Body of pancreas (tissue), 4 donors: ENCODE results near the gene CHST8. TPM values are rescaled to one million over a fixed set of nuclear protein-coding genes. Genes with fewer than 3 reads are reported as not detected.

ENCODE experiments used
- ATAC-seq: fragments of 150-250 bp; one replicate; pipeline ENCODE4 v1.9.1; 2016
- DNase-seq, 4 donors: peaks; one replicate each; pipeline ENCODE4 v3.0.0-alpha.2; 2019
- H3K27ac ChIP-seq, 4 donors: fragments of 200-600 bp; sonication (generic); 1 replicate in 3 of 4; 2 replicates in 1 of 4; pipeline versions ENCODE4 v1.5.1 to v1.6.1; 2016 to 2019; ENCODE audit warnings: mild to moderate bottlenecking in 1 of 4, mixed read lengths in 1 of 4, moderate library complexity in 1 of 4
- H3K27me3 ChIP-seq, 2 donors: fragments of 200-600 bp; sonication (generic); one replicate each; pipeline ENCODE4 v1.6.0; 2016; ENCODE audit warnings: mild to moderate bottlenecking in 1 of 2
- H3K36me3 ChIP-seq, 2 donors: fragments of 200-600 bp; sonication (generic); replicated peaks in 1 of 2; 2 replicates each; pipeline ENCODE4 v1.5.1; 2016; ENCODE audit warnings: low read depth in 2 of 2; ENCODE audit not compliant: insufficient read depth in 1 of 2
- H3K4me1 ChIP-seq: fragments of 200-600 bp; sonication (generic); one replicate; pipeline ENCODE4 v1.6.0; 2016
- H3K4me3 ChIP-seq, 2 donors: fragments of 200-600 bp; sonication (generic); 1 replicate in 1 of 2; 2 replicates in 1 of 2; pipeline ENCODE4 v1.5.1; 2016 to 2019
- H3K9me3 ChIP-seq, 3 donors: fragments of 200-600 bp; sonication (generic); 1 replicate in 2 of 3; 2 replicates in 1 of 3; pipeline ENCODE4 v1.5.1; 2016
- POLR2A ChIP-seq, 3 donors: fragments of 450-650 bp; IDR thresholded peaks; one replicate each; pipeline ENCODE4 v1.6.1; 2016; ENCODE audit warnings: antibody characterized with exemption in 3 of 3, mild to moderate bottlenecking in 2 of 3
- WGBS, 2 donors: methylation state at CpG; one replicate each; pipeline ENCODE4 v1.1.5; 2017; 5-methylcytosine and 5-hydroxymethylcytosine counted together
- intact Hi-C: fragments of 100-400 bp; cut with DNase I; formaldehyde crosslinking; loops from one replicate; pipeline ENCODE4 v1.15.1; 2023
- total RNA-seq, 2 donors: library from RNA; depleted of rRNA; stranded (reverse); fragments of >200 nt; gene quantifications; one replicate each; pipeline ENCODE4 v1.1.0, GENCODE V29; 2016
- TF ChIP-seq, protein P1 (sequence below), 7 experiments: fragments of 450-650 bp in 4 of 7; fragments of 200-600 bp in 3 of 7; sonication (generic) in 3 of 7; IDR thresholded peaks; one replicate each; pipeline ENCODE4 v1.5.1; 2016 to 2019; ENCODE audit warnings: antibody characterized with exemption in 7 of 7

CHST8 gene
- total RNA-seq, 2 donors from 2014 or later = 0.26 TPM; not detected in 1

DNA sequence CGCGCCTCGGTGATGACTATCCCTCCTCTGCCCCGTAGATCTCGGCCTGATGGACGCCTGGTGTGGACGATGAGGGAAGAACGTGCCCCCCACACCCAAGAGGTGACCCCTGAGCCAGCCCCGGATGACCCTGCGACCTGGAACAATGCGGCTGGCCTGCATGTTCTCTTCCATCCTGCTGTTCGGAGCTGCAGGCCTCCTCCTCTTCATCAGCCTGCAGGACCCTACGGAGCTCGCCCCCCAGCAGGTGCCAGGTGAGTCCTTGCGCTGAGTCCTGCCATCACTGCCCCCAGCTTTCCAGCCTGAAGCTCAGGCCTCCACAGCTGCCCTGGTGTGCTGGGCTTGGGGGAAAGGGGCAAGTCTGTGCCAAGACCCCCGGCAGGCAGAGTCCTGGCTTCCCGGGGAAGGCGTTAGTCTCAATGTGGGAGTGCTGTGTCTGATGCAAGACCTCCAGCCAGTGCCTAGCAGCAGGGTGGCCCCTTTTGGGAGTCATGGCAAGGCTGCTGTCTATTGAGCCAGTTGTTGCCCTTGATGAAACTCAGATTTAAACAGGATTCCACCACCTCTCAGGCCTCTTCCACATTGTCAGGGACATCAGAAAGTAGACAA is 67.5 kb downstream of the CHST8 start:
- no peak for DNase-seq
- H3K9me3 ChIP-seq = no peaks in the 10 kb centered on the region
- H3K4me1 ChIP-seq = peaks cover 9% of the 10 kb centered on the region

DNA sequence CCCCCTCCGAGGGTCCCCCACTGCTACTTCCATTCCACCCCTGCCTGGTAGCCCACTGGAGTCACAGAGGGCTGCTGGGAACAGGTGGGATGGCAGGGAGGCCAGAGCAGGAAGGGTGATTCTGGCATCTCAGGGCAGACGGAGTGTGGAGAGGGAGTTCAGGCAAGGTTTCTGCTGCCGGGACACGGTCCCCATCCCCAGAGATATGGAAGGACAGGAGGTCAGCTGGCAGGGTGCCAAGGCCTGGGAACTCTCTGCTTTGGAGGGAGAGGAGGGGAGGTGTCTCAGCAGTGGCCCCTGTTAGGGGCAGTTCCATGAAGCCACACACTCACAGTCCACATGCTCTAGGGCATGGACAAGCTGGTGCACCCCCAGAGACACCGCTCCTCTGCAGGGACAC is 68.1 kb downstream of the CHST8 start:
- Histone ChIP-seq H3K36me3 (no peaks in the 10 kb centered on the region), H3K9me3 (no peaks in the 10 kb centered on the region), H3K4me3 (no peak overlapping the region), H3K27me3 (peaks cover 0 to 1% of the 10 kb centered on the region in 2 donors), H3K27ac (no peak overlapping the region), H3K4me1 (peaks cover 3% of the 10 kb centered on the region)
- TF ChIP-seq, protein P1, sequence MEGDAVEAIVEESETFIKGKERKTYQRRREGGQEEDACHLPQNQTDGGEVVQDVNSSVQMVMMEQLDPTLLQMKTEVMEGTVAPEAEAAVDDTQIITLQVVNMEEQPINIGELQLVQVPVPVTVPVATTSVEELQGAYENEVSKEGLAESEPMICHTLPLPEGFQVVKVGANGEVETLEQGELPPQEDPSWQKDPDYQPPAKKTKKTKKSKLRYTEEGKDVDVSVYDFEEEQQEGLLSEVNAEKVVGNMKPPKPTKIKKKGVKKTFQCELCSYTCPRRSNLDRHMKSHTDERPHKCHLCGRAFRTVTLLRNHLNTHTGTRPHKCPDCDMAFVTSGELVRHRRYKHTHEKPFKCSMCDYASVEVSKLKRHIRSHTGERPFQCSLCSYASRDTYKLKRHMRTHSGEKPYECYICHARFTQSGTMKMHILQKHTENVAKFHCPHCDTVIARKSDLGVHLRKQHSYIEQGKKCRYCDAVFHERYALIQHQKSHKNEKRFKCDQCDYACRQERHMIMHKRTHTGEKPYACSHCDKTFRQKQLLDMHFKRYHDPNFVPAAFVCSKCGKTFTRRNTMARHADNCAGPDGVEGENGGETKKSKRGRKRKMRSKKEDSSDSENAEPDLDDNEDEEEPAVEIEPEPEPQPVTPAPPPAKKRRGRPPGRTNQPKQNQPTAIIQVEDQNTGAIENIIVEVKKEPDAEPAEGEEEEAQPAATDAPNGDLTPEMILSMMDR (IDR thresholded peaks at IDR 0.05) = no peak
- TF ChIP-seq POLR2A (IDR thresholded peaks at IDR 0.05) = no peak
- intact Hi-C loops = no loop called here
- 38 to 43% methylated on average over 4 to 5 of the region's 5 CpGs for WGBS, 2 donors
- DNase-seq (no peak), ATAC-seq (no peak)

More for the DNA sequence above, 67.5 kb downstream of the CHST8 start:
- no peak overlapping the region for H3K27ac ChIP-seq
- no peak for ATAC-seq
- no peak overlapping the region for H3K4me3 ChIP-seq
- H3K36me3 ChIP-seq = no peaks in the 10 kb centered on the region
- intact Hi-C loops = no loop called here
- peaks cover 0 to 8% of the 10 kb centered on the region in 2 donors for H3K27me3 ChIP-seq
- whole genome bisulfite sequencing, 2 donors = 59 to 72% methylated on average over 8 to 18 of the region's 18 CpGs
- TF ChIP-seq POLR2A (IDR thresholded peaks at IDR 0.05) = no peak
- TF ChIP-seq, protein P1 (IDR thresholded peaks at IDR 0.05) = no peak

DNA sequence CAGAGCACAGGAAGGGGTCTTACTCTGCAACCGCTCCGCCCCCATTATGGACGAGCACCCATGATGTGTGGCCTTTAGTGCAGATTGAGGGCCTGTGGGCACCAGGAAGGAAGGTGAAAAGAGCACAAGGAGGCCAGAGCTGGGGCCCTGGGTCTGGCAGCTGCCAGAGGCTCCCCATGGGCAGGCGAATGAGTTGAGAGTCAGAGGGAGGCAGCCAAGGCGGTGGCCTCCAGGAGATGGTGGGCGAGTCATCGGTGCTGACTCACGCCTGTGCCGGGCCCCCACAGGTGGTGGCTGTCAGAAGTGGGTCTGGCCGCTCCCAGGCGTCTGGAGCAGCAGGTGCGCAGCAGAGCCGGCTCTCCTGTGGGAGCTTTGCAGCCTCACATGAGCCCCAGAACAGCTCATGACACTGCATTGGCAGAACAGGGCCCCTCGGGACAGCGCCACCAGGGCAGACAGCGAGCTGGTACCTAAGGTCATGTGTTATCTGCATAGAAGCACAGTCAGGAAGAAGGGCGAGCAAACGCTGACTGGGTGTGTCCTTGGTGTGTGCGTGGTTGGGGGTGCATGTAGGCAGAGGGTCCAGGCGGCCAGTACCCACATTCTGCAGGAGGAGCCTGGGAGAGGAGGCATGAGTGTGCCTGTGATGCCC is 68.8 kb downstream of the CHST8 start:
- TF ChIP-seq POLR2A (IDR thresholded peaks at IDR 0.05) = no peak
- TF ChIP-seq, protein P1 (IDR thresholded peaks at IDR 0.05) = no peak
- intact Hi-C loops = no loop called here
- no peak overlapping the region for H3K4me3 ChIP-seq
- ATAC-seq = no peak
- H3K9me3 ChIP-seq = no peaks in the 10 kb centered on the region
- no peaks in the 10 kb centered on the region for H3K4me1 ChIP-seq
- no peak for DNase-seq
- no peaks in the 10 kb centered on the region for H3K27me3 ChIP-seq
- H3K36me3 ChIP-seq = no peaks in the 10 kb centered on the region
- H3K27ac ChIP-seq = no peak overlapping the region
- 61 to 68% methylated on average over 5 to 19 of the region's 20 CpGs for WGBS, 2 donors

DNA sequence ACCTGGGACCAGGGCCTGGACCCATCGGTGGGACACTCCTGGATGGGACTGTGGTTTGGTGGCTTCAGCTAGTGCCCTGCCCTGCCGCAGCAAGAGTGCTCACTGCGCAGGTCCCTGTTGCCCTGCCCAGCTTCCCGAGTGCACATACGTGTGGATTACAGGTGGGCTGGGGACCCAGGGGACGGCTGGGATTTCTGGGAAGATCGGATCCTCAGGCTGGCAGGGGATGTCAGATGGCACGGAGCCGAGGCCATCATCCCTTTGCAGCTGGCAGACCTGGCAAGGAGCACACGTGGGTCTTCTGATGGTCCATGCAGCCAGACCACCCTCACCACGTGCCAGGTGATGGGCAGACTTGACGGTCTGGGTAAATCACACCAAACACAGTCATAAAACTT is 69.3 kb downstream of the CHST8 start:
- Histone ChIP-seq H3K27ac (no peak overlapping the region), H3K9me3 (no peaks in the 10 kb centered on the region), H3K4me1 (no peaks in the 10 kb centered on the region), H3K27me3 (no peaks in the 10 kb centered on the region), H3K4me3 (no peak overlapping the region), H3K36me3 (no peaks in the 10 kb centered on the region)
- TF ChIP-seq, protein P1 (IDR thresholded peaks at IDR 0.05) = no peak
- TF ChIP-seq POLR2A (IDR thresholded peaks at IDR 0.05) = no peak
- DNase-seq = no peak
- WGBS, 2 donors = 72 to 73% methylated on average over 8 to 12 of the region's 12 CpGs
- ATAC-seq = no peak
- intact Hi-C loops = no loop called here

DNA sequence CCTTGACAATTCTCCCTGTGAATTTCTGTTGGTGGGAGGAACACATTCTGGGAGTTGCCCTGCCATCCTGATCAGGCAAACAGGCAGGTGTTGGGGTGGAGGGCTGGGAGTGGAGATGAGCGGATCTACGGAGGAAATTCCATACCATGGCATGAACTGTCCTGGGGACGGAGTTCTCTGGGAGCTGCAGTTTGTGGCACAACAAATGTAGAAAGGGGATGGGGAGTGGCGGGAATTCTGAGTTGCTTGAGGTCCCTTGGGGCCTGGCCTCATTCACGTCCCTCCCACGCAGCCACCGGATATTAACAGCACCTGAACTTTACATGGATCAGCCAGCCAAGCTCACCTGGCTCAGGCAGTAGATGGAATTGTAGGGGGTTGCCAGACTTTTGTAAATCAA is 70.0 kb downstream of the CHST8 start:
- no peak for DNase-seq
- 62 to 65% methylated on average over 7 of the region's 7 CpGs for WGBS, 2 donors
- H3K27ac ChIP-seq = no peak overlapping the region

More for the DNA sequence above, 70.0 kb downstream of the CHST8 start:
- Histone ChIP-seq H3K9me3 (no peaks in the 10 kb centered on the region), H3K4me3 (no peak overlapping the region), H3K27me3 (no peaks in the 10 kb centered on the region), H3K4me1 (no peaks in the 10 kb centered on the region), H3K36me3 (no peaks in the 10 kb centered on the region)
- TF ChIP-seq POLR2A (IDR thresholded peaks at IDR 0.05) = no peak
- TF ChIP-seq, protein P1 (IDR thresholded peaks at IDR 0.05) = no peak
- ATAC-seq = no peak
- intact Hi-C loops = no loop called here
